T-cell (primary cell): ENCODE measurements around the gene GPR55. TPM values are rescaled to one million over a fixed set of nuclear protein-coding genes. Genes with fewer than 3 reads are reported as not detected.

ENCODE experiments used
- ATAC-seq, 4 experiments: fragments of 200-7000 bp in 3 of 4; fragments of 150-1000 bp in 1 of 4; cut with Tn5 transposase; replicated peaks in 1 of 4; 1 replicate in 3 of 4; 2 replicates in 1 of 4; pipeline ENCODE4 v1.10.0; 2021; ENCODE audit warnings: moderate library complexity in 3 of 4, mild to moderate bottlenecking in 2 of 4, moderate number of reproducible peaks in 1 of 4
- CTCF ChIA-PET, 2 donors: fragments of 300-600 bp; sonication (Branson Sonifier 250); formaldehyde crosslinking; loops; one replicate each; lab custom pipeline; 2022; ENCODE audit warnings: antibody characterized with exemption in 2 of 2; lab: Charles Lee
- POLR2A ChIA-PET, 2 donors: fragments of 300-600 bp; sonication (Branson Sonifier 250); formaldehyde crosslinking; loops; one replicate each; lab custom pipeline; 2022; ENCODE audit warnings: antibody characterized with exemption in 2 of 2; lab: Charles Lee
- DNase-seq, 35 experiments: peaks; one replicate each; pipeline versions ENCODE4 v3.0.0 to v3.0.0-alpha.2; 2013 to 2023
- H3K27ac ChIP-seq: one replicate; pipeline ENCODE4 v1.5.1; 2013; ENCODE audit warnings: low read length
- H3K27me3 ChIP-seq, 2 experiments: replicated peaks in 1 of 2; 1 replicate in 1 of 2; 2 replicates in 1 of 2; pipeline versions ENCODE4 v1.6.1 to v1.7.0; 2013; ENCODE audit warnings: low read length in 1 of 2, mixed read lengths in 1 of 2; ENCODE audit not compliant: control insufficient read depth in 2 of 2, insufficient read depth in 2 of 2; ENCODE audit errors: extremely low read depth in 1 of 2
- H3K36me3 ChIP-seq, 2 donors: 1 replicate in 1 of 2; 2 replicates in 1 of 2; pipeline versions ENCODE4 v1.6.1 to v1.7.0; 2013; ENCODE audit warnings: low read length in 1 of 2; ENCODE audit not compliant: control insufficient read depth in 2 of 2, insufficient read depth in 1 of 2; ENCODE audit errors: extremely low read depth in 1 of 2
- H3K4me1 ChIP-seq, 2 experiments: 1 replicate in 1 of 2; 2 replicates in 1 of 2; pipeline versions ENCODE4 v1.6.1 to v1.7.0; 2013; ENCODE audit warnings: low read length in 2 of 2, mixed read lengths in 1 of 2; ENCODE audit not compliant: insufficient read depth in 2 of 2, control insufficient read depth in 1 of 2; ENCODE audit errors: extremely low read depth in 1 of 2
- H3K4me3 ChIP-seq, 2 donors: 1 replicate in 1 of 2; 2 replicates in 1 of 2; pipeline versions ENCODE4 v1.5.1 to v1.7.0; 2013; ENCODE audit warnings: mild to moderate bottlenecking in 2 of 2, low read length in 1 of 2, moderate library complexity in 1 of 2; ENCODE audit not compliant: control insufficient read depth in 1 of 2; ENCODE audit errors: extremely low read depth in 1 of 2
- H3K9me3 ChIP-seq: 2 replicates; pipeline ENCODE4 v1.7.0; 2013
- H3K27ac Mint-ChIP-seq, 2 donors: one replicate each; pipeline ENCODE4 v1.8.0; 2020 to 2021; ENCODE audit warnings: mild to moderate bottlenecking in 2 of 2, mixed read lengths in 2 of 2
- H3K27me3 Mint-ChIP-seq, 2 donors: one replicate each; pipeline ENCODE4 v1.8.0; 2021 to 2022; ENCODE audit warnings: mixed read lengths in 2 of 2
- H3K36me3 Mint-ChIP-seq: one replicate; pipeline ENCODE4 v1.8.0; 2021; ENCODE audit warnings: mixed read lengths
- H3K4me1 Mint-ChIP-seq, 3 donors: one replicate each; pipeline ENCODE4 v1.8.0; 2020 to 2022; ENCODE audit warnings: mixed read lengths in 3 of 3, mild to moderate bottlenecking in 1 of 3
- H3K4me3 Mint-ChIP-seq, 3 donors: one replicate each; pipeline ENCODE4 v1.8.0; 2020 to 2022; ENCODE audit warnings: mild to moderate bottlenecking in 3 of 3, mixed read lengths in 3 of 3, moderate library complexity in 3 of 3
- H3K9me3 Mint-ChIP-seq, 3 donors: one replicate each; pipeline ENCODE4 v1.8.0; 2020 to 2022; ENCODE audit warnings: mixed read lengths in 3 of 3
- WGBS: methylation state at CpG from one replicate; pipeline ENCODE4 v1.1.5; 2013; ENCODE audit warnings: missing lambda C conversion rate; ENCODE audit not compliant: insufficient coverage; 5-methylcytosine and 5-hydroxymethylcytosine counted together
- total RNA-seq, 35 experiments: library from RNA in 6 of 35; stranded (reverse) in 6 of 35; fragments of 120-200 nt in 1 of 35; gene quantifications; one replicate each; pipeline versions ENCODE4 v1.2.1 to v1.2.4 and lab custom pipeline; 2013 to 2026

The GPR55 gene
- total RNA-seq, 5 donors from 2014 or later (not counting 1 experiment from before 2014, with no cell fraction given), result 2.7 to 15.5 (median 7.8) TPM

GRCh38 chr2:230895536-230896345 is 29.3 kb downstream of the GPR55 start:
- Histone ChIP-seq H3K36me3 (no peaks in the 10 kb centered on the region), H3K27me3 (peaks cover 0 to 53% of the 10 kb centered on the region in 2 experiments), H3K4me3 (no peak overlapping the region), H3K9me3 (no peaks in the 10 kb centered on the region), H3K27ac (no peak overlapping the region), H3K4me1 (peaks cover 3 to 39% of the 10 kb centered on the region in 2 experiments)
- Mint-ChIP-seq H3K27me3 (peaks cover 8 to 28% of the 10 kb centered on the region in 2 donors), H3K4me1 (peaks cover 16 to 19% (median 16%) of the 10 kb centered on the region in 3 donors), H3K4me3 (no peak overlapping the region), H3K9me3 (no peaks in the 10 kb centered on the region), H3K27ac (no peak overlapping the region), H3K36me3 (no peaks in the 10 kb centered on the region)
- ChIA-PET POLR2A (no interaction called here), CTCF (interaction anchor here in 1 of 2 donors (1.3 kb wide), 1 partner anchor 71 kb away, joined by 3 read pairs; no protein-coding TSS in a partner anchor)
- 100% methylated on average over 2 of the region's 6 CpGs for WGBS
- DNase-seq, result peak in 1 of 35 experiments; percentile 19
- no peak for ATAC-seq

GRCh38 chr2:230893841-230894781 is 30.9 kb downstream of the GPR55 start:
- Mint-ChIP-seq H3K9me3 (no peaks in the 10 kb centered on the region), H3K27ac (no peak overlapping the region), H3K27me3 (peaks cover 8 to 22% of the 10 kb centered on the region in 2 donors), H3K36me3 (no peaks in the 10 kb centered on the region), H3K4me1 (peaks cover 16 to 19% (median 16%) of the 10 kb centered on the region in 3 donors), H3K4me3 (peak overlapping the region in 1 of 3 donors; percentile 26)
- CTCF ChIA-PET, result interaction anchor here in 1 of 2 donors (0.5 kb wide), 1 partner anchor 104 kb away, joined by 4 read pairs; no protein-coding TSS in a partner anchor
- WGBS, result 36% methylated on average over 12 of the region's 19 CpGs
- Histone ChIP-seq H3K27me3 (peaks cover 0 to 52% of the 10 kb centered on the region in 2 experiments), H3K4me1 (peaks cover 3 to 39% of the 10 kb centered on the region in 2 experiments), H3K27ac (no peak overlapping the region), H3K36me3 (no peaks in the 10 kb centered on the region), H3K9me3 (no peaks in the 10 kb centered on the region), H3K4me3 (no peak overlapping the region)
- DNase-seq (peak in 5 of 35 experiments; percentile 13 to 44 (median 24)), ATAC-seq (peak in 2 of 4 experiments; percentile 43 to 59)
- POLR2A ChIA-PET, result no interaction called here

- Histone ChIP-seq H3K27me3 (peaks cover 0 to 47% of the 10 kb centered on the region in 2 experiments), H3K36me3 (no peaks in the 10 kb centered on the region), H3K27ac (no peak overlapping the region), H3K9me3 (no peaks in the 10 kb centered on the region), H3K4me3 (no peak overlapping the region), H3K4me1 (peaks cover 3 to 39% of the 10 kb centered on the region in 2 experiments)
- DNase-seq, result no peak
- no peaks in the 10 kb centered on the region for H3K9me3 Mint-ChIP-seq
- H3K4me3 Mint-ChIP-seq, result no peak overlapping the region
- H3K27ac Mint-ChIP-seq, result no peak overlapping the region
- CTCF ChIA-PET, result interaction anchor here in 1 of 2 donors (0.5 kb wide), 1 partner anchor 103 kb away, joined by 4 read pairs; no protein-coding TSS in a partner anchor
- H3K4me1 Mint-ChIP-seq, result peaks cover 16 to 19% (median 16%) of the 10 kb centered on the region in 3 donors
- POLR2A ChIA-PET, result no interaction called here
- H3K36me3 Mint-ChIP-seq, result no peaks in the 10 kb centered on the region
- WGBS, result 58% methylated on average over 5 of the region's 6 CpGs
- no peak for ATAC-seq
- peaks cover 8 to 22% of the 10 kb centered on the region in 2 donors for H3K27me3 Mint-ChIP-seq
Measured at GRCh38 chr2:230893338-230893737, 31.7 kb downstream of the GPR55 start.

- Mint-ChIP-seq H3K36me3 (no peaks in the 10 kb centered on the region), H3K4me3 (no peak overlapping the region), H3K27ac (no peak overlapping the region), H3K9me3 (no peaks in the 10 kb centered on the region), H3K27me3 (peaks cover 3 to 15% of the 10 kb centered on the region in 2 donors), H3K4me1 (peaks cover 10 to 19% (median 16%) of the 10 kb centered on the region in 3 donors)
- ChIA-PET POLR2A (no interaction called here), CTCF (no interaction called here)
- H3K4me3 ChIP-seq, result no peak overlapping the region
- H3K9me3 ChIP-seq, result no peaks in the 10 kb centered on the region
- WGBS, result 49% methylated on average over 3 of the region's 6 CpGs
- DNase-seq, result no peak
- H3K27me3 ChIP-seq, result peaks cover 0 to 45% of the 10 kb centered on the region in 2 experiments
- peaks cover 3 to 37% of the 10 kb centered on the region in 2 experiments for H3K4me1 ChIP-seq
- no peaks in the 10 kb centered on the region for H3K36me3 ChIP-seq
- no peak for ATAC-seq
- no peak overlapping the region for H3K27ac ChIP-seq
Measured at GRCh38 chr2:230891509-230891908, 33.5 kb downstream of the GPR55 start.

- H3K27ac ChIP-seq, result no peak overlapping the region
- Mint-ChIP-seq H3K9me3 (no peaks in the 10 kb centered on the region), H3K4me1 (peaks cover 12 to 18% (median 16%) of the 10 kb centered on the region in 3 donors), H3K4me3 (no peak overlapping the region), H3K27ac (no peak overlapping the region), H3K36me3 (no peaks in the 10 kb centered on the region), H3K27me3 (peaks cover 3 to 16% of the 10 kb centered on the region in 2 donors)
- H3K9me3 ChIP-seq, result no peaks in the 10 kb centered on the region
- peaks cover 0 to 46% of the 10 kb centered on the region in 2 experiments for H3K27me3 ChIP-seq
- ChIA-PET POLR2A (no interaction called here), CTCF (no interaction called here)
- H3K36me3 ChIP-seq, result no peaks in the 10 kb centered on the region
- no peak for DNase-seq
- peaks cover 3 to 34% of the 10 kb centered on the region in 2 experiments for H3K4me1 ChIP-seq
- no peak for ATAC-seq
- H3K4me3 ChIP-seq, result no peak overlapping the region
- WGBS, result 17% methylated on average over 2 of the region's 5 CpGs
Measured at GRCh38 chr2:230891064-230891463, 34.0 kb downstream of the GPR55 start.

GRCh38 chr2:230890646-230891045 is 34.4 kb downstream of the GPR55 start:
- Histone ChIP-seq H3K4me1 (peaks cover 3 to 39% of the 10 kb centered on the region in 2 experiments), H3K27ac (no peak overlapping the region), H3K9me3 (no peaks in the 10 kb centered on the region), H3K27me3 (peaks cover 0 to 49% of the 10 kb centered on the region in 2 experiments), H3K4me3 (no peak overlapping the region), H3K36me3 (no peaks in the 10 kb centered on the region)
- Mint-ChIP-seq H3K36me3 (no peaks in the 10 kb centered on the region), H3K9me3 (no peaks in the 10 kb centered on the region), H3K4me1 (peaks cover 13 to 20% (median 16%) of the 10 kb centered on the region in 3 donors), H3K27ac (peak overlapping the region in 1 of 2 donors; percentile 50), H3K4me3 (no peak overlapping the region), H3K27me3 (peaks cover 3 to 16% of the 10 kb centered on the region in 2 donors)
- CTCF ChIA-PET, result no interaction called here
- no peak for DNase-seq
- POLR2A ChIA-PET, result no interaction called here
- WGBS, result 74% methylated on average over 4 of the region's 4 CpGs
- ATAC-seq, result no peak
